GM12873 (cell line): ENCODE data around the gene STK32B.

Experiments
- TF ChIP-seq, protein P1 (sequence below): IDR thresholded peaks from 2 replicates; pipeline ENCODE4 v1.5.1; 2012; ENCODE audit warnings: low read depth, mild to moderate bottlenecking, moderate library complexity, low read length, control low read depth; ENCODE audit not compliant: insufficient read depth; ENCODE audit errors: missing control alignments

STK32B gene

DNA sequence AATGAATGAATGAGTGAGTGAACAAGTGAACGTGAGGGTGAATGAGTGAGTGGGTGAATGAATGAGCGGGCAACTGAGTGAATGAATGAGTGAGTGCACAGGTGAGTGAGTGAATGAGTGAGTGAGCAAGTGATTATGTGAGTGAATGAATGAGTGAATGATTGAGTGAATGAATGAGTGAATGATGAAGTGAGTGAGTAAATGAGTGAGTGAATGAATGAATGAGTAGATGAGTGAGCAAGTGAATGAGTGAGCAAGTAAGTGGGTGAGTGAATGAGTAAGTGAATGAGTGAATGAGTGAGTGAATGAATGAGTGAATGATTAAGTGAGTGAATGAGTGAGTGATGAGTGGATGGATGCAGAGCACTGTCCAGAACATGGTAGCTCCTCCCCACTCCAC lies 205.8 kb downstream of the STK32B start:
- TF ChIP-seq, protein P1, sequence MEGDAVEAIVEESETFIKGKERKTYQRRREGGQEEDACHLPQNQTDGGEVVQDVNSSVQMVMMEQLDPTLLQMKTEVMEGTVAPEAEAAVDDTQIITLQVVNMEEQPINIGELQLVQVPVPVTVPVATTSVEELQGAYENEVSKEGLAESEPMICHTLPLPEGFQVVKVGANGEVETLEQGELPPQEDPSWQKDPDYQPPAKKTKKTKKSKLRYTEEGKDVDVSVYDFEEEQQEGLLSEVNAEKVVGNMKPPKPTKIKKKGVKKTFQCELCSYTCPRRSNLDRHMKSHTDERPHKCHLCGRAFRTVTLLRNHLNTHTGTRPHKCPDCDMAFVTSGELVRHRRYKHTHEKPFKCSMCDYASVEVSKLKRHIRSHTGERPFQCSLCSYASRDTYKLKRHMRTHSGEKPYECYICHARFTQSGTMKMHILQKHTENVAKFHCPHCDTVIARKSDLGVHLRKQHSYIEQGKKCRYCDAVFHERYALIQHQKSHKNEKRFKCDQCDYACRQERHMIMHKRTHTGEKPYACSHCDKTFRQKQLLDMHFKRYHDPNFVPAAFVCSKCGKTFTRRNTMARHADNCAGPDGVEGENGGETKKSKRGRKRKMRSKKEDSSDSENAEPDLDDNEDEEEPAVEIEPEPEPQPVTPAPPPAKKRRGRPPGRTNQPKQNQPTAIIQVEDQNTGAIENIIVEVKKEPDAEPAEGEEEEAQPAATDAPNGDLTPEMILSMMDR: no peak

GRCh38 chr4:5259471-5259870 lies 208.2 kb downstream of the STK32B start:
- TF ChIP-seq, protein P1: no peak

DNA sequence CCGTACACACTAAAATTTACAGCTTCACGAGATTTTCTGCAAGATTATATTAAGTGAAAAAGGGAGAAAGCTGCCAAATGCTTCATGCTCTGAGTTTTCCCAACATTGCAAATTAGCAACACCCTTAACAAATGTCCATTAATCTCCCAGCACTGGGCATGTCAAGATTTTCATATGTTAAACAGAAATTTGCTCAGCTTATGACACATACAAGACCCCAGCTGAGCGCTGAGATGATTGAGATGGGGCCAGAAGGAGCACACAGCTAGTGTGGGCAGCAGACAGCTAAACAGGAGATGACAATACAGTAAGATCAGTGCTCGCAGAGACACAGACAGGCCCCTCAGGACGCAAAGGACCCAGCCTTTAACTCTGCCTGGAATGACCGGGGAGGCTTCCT lies 208.8 kb downstream of the STK32B start:
- TF ChIP-seq, protein P1: no peak

GRCh38 chr4:5261866-5262265 lies 210.6 kb downstream of the STK32B start:
- TF ChIP-seq, protein P1: no peak

- TF ChIP-seq, protein P1: no peak
These were observed 215.7 kb downstream of the STK32B start for GRCh38 chr4:5266991-5267390.

- TF ChIP-seq, protein P1: no peak
These were observed 216.1 kb downstream of the STK32B start for GRCh38 chr4:5267408-5267807.

- TF ChIP-seq, protein P1: no peak
These were observed 225.3 kb downstream of the STK32B start for GRCh38 chr4:5276475-5277075.
